ENCODE measurements around the gene PXK.
"Not testable (repeated sequence)": the region's sequence is repeated elsewhere in the genome, so short reads cannot be mapped to it uniquely, and the experiment has no call there.

DNA sequence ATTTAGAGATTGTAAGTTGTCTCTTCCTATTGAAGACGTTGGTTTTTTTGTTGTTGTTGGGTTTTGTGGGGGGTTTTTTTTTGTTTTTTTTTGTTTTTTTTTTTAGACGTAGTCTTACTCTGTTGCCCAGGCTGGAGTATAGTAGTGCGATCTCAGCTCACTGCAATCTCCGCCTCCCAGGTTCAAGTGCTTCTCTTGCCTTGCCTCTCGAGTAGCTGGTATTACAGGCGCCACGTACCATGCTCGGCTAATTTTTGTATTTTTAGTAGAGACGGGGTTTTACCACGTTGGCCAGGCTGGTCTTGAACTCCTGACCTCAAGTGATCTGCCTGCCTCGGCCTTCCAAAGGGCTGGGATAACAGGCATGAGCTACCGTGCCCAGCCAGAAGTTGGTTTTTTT, 6.5 kb downstream of the PXK start:
- TF ChIP-seq POLR2A (IDR thresholded peaks at IDR 0.05; ENCODE audit: low read length); GATA1 (IDR thresholded peaks at IDR 0.05; ENCODE audit: low read depth, low read length): not testable (repeated sequence)

Measured in erythroblast (primary cell).